K562 (cell line): ENCODE data around the gene PDE4A. TPM values are rescaled to one million over a fixed set of nuclear protein-coding genes. Genes with fewer than 3 reads are reported as not detected.
A peak's percentile ranks its signal among the peaks of the same experiment; 100 is the strongest.

Experiments
- ARNT ChIP-seq, 2 experiments: fragments of 450-650 bp; IDR thresholded peaks; 2 replicates each; pipeline ENCODE4 v1.6.1; 2016; ENCODE audit warnings: mild to moderate bottlenecking in 1 of 2
- ASH1L ChIP-seq: fragments of 450-650 bp; IDR thresholded peaks from 2 replicates; pipeline ENCODE4 v1.6.1; 2018; ENCODE audit warnings: borderline replicate concordance, mild to moderate bottlenecking, low read depth; ENCODE audit not compliant: partially characterized antibody
- ATF7 ChIP-seq: fragments of 450-650 bp; IDR thresholded peaks from 2 replicates; pipeline ENCODE4 v1.7.1; 2014; ENCODE audit warnings: mild to moderate bottlenecking, moderate library complexity
- CBFA2T3 ChIP-seq: fragments of 450-650 bp; IDR thresholded peaks from 2 replicates; pipeline ENCODE4 v1.6.1; 2017
- CREM ChIP-seq: IDR thresholded peaks from 2 replicates; pipeline ENCODE4 v1.6.1; 2014; ENCODE audit warnings: antibody characterized with exemption, low read depth
- FUS ChIP-seq: fragments of 200-400 bp; formaldehyde crosslinking; optimal IDR thresholded peaks from 2 replicates; pipeline ENCODE3; 2017; ENCODE audit warnings: low read depth, low read length
- HNRNPH1 ChIP-seq: fragments of 200-400 bp; formaldehyde crosslinking; optimal IDR thresholded peaks from 2 replicates; pipeline ENCODE3; 2017; ENCODE audit warnings: low read depth, mild to moderate bottlenecking, low read length, moderate library complexity
- JUN ChIP-seq, 2 experiments: sonication (generic) in 1 of 2; formaldehyde crosslinking in 1 of 2; IDR thresholded peaks; 2 replicates each; pipeline versions ENCODE4 v1.6.1 to v1.8.0; 2012 to 2022; ENCODE audit warnings: borderline replicate concordance in 2 of 2, mild to moderate bottlenecking in 2 of 2, improper control_type of control experiment in 1 of 2, low read depth in 1 of 2, low read length in 1 of 2, missing genetic modification reagents in 1 of 2
- KLF13 ChIP-seq: fragments of 450-650 bp; IDR thresholded peaks from 2 replicates; pipeline ENCODE4 v1.6.1; 2016; ENCODE audit warnings: missing genetic modification characterization, low read depth, mild to moderate bottlenecking, missing compliant biosample characterization, moderate library complexity, borderline replicate concordance
- PTRF ChIP-seq: fragments of 450-650 bp; IDR thresholded peaks from 2 replicates; pipeline ENCODE4 v1.6.1; 2016; ENCODE audit warnings: mild to moderate bottlenecking, missing genetic modification characterization, missing compliant biosample characterization
- ZNF431 ChIP-seq: sonication (generic); formaldehyde crosslinking; IDR thresholded peaks from 2 replicates; pipeline ENCODE4 v1.8.0; 2022; ENCODE audit warnings: mild to moderate bottlenecking, missing genetic modification reagents
- ZNF561 ChIP-seq: fragments of 450-650 bp; formaldehyde crosslinking; conservative IDR thresholded peaks from 2 replicates; pipeline ENCODE4 v1.4.0; 2020; ENCODE audit warnings: mild to moderate bottlenecking, moderate library complexity
- ZNF57 ChIP-seq: fragments of 450-650 bp; formaldehyde crosslinking; IDR thresholded peaks from 2 replicates; pipeline ENCODE4 v1.4.0; 2020; ENCODE audit warnings: mild to moderate bottlenecking, moderate library complexity
- ZNF589 ChIP-seq: fragments of 200-800 bp; sonication (Bioruptor generic); IDR thresholded peaks from 2 replicates; pipeline ENCODE4 v1.6.1; 2016; ENCODE audit warnings: low read depth, missing genetic modification characterization, missing compliant biosample characterization
- ZNF717 ChIP-seq: fragments of 250-450 bp; sonication (Bioruptor Pico); IDR thresholded peaks from 2 replicates; pipeline ENCODE4 v1.5.0; 2021
- ZNF830 ChIP-seq: fragments of 250-450 bp; sonication (Bioruptor Pico); IDR thresholded peaks from 2 replicates; pipeline ENCODE4 v1.5.0; 2021; ENCODE audit warnings: mild to moderate bottlenecking
- polyA plus RNA-seq, 8 experiments: library from polyadenylated mRNA; depleted of rRNA in 4 of 8; stranded (reverse) in 5 of 8; unstranded in 3 of 8; fragments of >200 nt; fragmentation: Nextera tagmentation in 2 of 8; fragmentation: Illumina TruSeq in 1 of 8; extraction: Ambion mirVana in 2 of 8; extraction: Trizol in 1 of 8; gene quantifications; 2 replicates each; pipeline versions ENCODE4 v1.2.1 to v1.2.3, GENCODE V29; 2011 to 2014; ENCODE audit warnings: inconsistent platforms in 1 of 8, missing spikeins in 1 of 8
- total RNA-seq, 7 experiments: library from RNA; depleted of rRNA in 6 of 7; stranded (reverse); fragments of >200 nt in 6 of 7; fragmentation: Illumina TruSeq in 2 of 7; extraction: Trizol in 2 of 7; gene quantifications; 2 replicates each; pipeline versions ENCODE4 v1.2.1 to v1.2.3, GENCODE V29; 2011 to 2021; ENCODE audit warnings: low replicate concordance in 1 of 7
- TF ChIP-seq, protein P1 (sequence below): fragments of 450-650 bp; formaldehyde crosslinking; IDR thresholded peaks from 2 replicates; pipeline ENCODE4 v1.4.0; 2020; ENCODE audit warnings: mild to moderate bottlenecking, moderate library complexity
- TF ChIP-seq, protein P2 (sequence below): sonication (generic); formaldehyde crosslinking; IDR thresholded peaks from 2 replicates; pipeline ENCODE4 v1.8.0; 2022; ENCODE audit warnings: mild to moderate bottlenecking, missing genetic modification reagents, borderline replicate concordance
- TF ChIP-seq, protein P3 (sequence below): fragments of 250-450 bp; sonication (Bioruptor Pico); IDR thresholded peaks from 2 replicates; pipeline ENCODE4 v1.5.0; 2022; ENCODE audit warnings: mild to moderate bottlenecking
- TF ChIP-seq, protein P4 (sequence below): sonication (generic); formaldehyde crosslinking; IDR thresholded peaks from 2 replicates; pipeline ENCODE4 v1.8.0; 2023; ENCODE audit warnings: mild to moderate bottlenecking, missing genetic modification reagents
- TF ChIP-seq, protein P5 (sequence below): fragments of 250-450 bp; sonication (Bioruptor Pico); IDR thresholded peaks from 2 replicates; pipeline ENCODE4 v1.8.0; 2021; ENCODE audit warnings: borderline replicate concordance, mild to moderate bottlenecking, moderate library complexity; ENCODE audit not compliant: poor library complexity, severe bottlenecking

PDE4A gene
- total and polyA plus RNA-seq, 9 of the 15 experiments (the other 6 are each of a cell fraction or from before 2014, with no cell fraction given), result 0.66 to 26.9 (median 4.6) TPM

DNA sequence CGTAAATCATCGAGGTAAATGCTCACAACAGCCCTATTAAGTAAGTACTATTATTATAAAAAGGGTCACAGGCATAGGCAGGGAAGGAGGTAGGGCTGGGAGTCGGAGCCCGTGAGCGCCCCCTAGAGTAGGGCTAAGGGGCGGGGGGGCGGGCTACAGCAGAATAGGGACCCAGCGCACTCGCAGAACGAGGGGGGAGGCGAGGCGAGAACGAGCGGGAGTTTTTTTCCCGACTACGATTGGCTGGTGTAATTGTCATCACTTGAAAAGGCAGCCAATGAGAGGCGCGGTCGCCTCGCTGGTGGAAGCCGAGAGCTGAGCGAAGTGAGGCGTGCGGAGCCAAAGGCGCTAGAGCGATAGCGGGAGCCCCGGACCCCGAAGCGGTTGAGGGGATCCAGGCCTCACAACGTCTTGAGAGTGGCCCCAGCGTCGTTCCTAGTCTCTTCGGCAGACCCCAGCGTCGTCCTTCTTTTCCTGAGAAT, 58.6 kb downstream of the PDE4A start (continued):
- TF ChIP-seq, protein P1, sequence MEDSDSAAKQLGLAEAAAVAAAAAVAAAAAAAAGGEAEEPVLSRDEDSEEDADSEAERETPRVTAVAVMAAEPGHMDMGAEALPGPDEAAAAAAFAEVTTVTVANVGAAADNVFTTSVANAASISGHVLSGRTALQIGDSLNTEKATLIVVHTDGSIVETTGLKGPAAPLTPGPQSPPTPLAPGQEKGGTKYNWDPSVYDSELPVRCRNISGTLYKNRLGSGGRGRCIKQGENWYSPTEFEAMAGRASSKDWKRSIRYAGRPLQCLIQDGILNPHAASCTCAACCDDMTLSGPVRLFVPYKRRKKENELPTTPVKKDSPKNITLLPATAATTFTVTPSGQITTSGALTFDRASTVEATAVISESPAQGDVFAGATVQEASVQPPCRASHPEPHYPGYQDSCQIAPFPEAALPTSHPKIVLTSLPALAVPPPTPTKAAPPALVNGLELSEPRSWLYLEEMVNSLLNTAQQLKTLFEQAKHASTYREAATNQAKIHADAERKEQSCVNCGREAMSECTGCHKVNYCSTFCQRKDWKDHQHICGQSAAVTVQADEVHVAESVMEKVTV (CRISPR knock-in tag), result no peak
- TF ChIP-seq CREM, result peak; percentile 55
- TF ChIP-seq ATF7, result no peak
- TF ChIP-seq ZNF830 (CRISPR knock-in tag), result no peak
- no peak for TF ChIP-seq ZNF589
- no peak for TF ChIP-seq ZNF431
- TF ChIP-seq CBFA2T3, result no peak
- TF ChIP-seq JUN (IDR thresholded peaks at IDR 0.05; ENCODE audit: borderline replicate concordance, low read depth, low read length), result peak; percentile 24; the same call in 1 of the 2 replicates
- no peak for TF ChIP-seq JUN (CRISPR knock-in tag; IDR thresholded peaks at IDR 0.05; ENCODE audit: borderline replicate concordance)
- no peak for TF ChIP-seq ZNF57 (CRISPR knock-in tag)
- TF ChIP-seq, protein P2, sequence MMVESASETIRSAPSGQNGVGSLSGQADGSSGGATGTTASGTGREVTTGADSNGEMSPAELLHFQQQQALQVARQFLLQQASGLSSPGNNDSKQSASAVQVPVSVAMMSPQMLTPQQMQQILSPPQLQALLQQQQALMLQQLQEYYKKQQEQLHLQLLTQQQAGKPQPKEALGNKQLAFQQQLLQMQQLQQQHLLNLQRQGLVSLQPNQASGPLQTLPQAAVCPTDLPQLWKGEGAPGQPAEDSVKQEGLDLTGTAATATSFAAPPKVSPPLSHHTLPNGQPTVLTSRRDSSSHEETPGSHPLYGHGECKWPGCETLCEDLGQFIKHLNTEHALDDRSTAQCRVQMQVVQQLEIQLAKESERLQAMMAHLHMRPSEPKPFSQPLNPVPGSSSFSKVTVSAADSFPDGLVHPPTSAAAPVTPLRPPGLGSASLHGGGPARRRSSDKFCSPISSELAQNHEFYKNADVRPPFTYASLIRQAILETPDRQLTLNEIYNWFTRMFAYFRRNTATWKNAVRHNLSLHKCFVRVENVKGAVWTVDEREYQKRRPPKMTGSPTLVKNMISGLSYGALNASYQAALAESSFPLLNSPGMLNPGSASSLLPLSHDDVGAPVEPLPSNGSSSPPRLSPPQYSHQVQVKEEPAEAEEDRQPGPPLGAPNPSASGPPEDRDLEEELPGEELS, result peak; percentile 43; the same call in 1 of the 2 replicates
- TF ChIP-seq HNRNPH1, result no peak
- TF ChIP-seq, protein P3, sequence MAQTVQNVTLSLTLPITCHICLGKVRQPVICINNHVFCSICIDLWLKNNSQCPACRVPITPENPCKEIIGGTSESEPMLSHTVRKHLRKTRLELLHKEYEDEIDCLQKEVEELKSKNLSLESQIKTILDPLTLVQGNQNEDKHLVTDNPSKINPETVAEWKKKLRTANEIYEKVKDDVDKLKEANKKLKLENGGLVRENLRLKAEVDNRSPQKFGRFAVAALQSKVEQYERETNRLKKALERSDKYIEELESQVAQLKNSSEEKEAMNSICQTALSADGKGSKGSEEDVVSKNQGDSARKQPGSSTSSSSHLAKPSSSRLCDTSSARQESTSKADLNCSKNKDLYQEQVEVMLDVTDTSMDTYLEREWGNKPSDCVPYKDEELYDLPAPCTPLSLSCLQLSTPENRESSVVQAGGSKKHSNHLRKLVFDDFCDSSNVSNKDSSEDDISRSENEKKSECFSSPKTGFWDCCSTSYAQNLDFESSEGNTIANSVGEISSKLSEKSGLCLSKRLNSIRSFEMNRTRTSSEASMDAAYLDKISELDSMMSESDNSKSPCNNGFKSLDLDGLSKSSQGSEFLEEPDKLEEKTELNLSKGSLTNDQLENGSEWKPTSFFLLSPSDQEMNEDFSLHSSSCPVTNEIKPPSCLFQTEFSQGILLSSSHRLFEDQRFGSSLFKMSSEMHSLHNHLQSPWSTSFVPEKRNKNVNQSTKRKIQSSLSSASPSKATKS (CRISPR knock-in tag), result no peak
- TF ChIP-seq, protein P4, sequence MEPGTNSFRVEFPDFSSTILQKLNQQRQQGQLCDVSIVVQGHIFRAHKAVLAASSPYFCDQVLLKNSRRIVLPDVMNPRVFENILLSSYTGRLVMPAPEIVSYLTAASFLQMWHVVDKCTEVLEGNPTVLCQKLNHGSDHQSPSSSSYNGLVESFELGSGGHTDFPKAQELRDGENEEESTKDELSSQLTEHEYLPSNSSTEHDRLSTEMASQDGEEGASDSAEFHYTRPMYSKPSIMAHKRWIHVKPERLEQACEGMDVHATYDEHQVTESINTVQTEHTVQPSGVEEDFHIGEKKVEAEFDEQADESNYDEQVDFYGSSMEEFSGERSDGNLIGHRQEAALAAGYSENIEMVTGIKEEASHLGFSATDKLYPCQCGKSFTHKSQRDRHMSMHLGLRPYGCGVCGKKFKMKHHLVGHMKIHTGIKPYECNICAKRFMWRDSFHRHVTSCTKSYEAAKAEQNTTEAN (CRISPR knock-in tag), result no peak
- no peak for TF ChIP-seq PTRF
- no peak for TF ChIP-seq FUS
- no peak for TF ChIP-seq ARNT (IDR thresholded peaks at IDR 0.05)
- TF ChIP-seq, protein P5, sequence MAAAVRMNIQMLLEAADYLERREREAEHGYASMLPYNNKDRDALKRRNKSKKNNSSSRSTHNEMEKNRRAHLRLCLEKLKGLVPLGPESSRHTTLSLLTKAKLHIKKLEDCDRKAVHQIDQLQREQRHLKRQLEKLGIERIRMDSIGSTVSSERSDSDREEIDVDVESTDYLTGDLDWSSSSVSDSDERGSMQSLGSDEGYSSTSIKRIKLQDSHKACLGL (CRISPR knock-in tag), result no peak
- 0 out of 2 replicates have a peak, but pooled peaks have one; percentile 39 for TF ChIP-seq KLF13 (tag)
- no peak for TF ChIP-seq ZNF561 (CRISPR knock-in tag)
- peak; percentile 63 for TF ChIP-seq ASH1L
- TF ChIP-seq ZNF717 (CRISPR knock-in tag), result no peak
